ENCODE data around the gene PCNX1.

Gene PCNX1

DNA sequence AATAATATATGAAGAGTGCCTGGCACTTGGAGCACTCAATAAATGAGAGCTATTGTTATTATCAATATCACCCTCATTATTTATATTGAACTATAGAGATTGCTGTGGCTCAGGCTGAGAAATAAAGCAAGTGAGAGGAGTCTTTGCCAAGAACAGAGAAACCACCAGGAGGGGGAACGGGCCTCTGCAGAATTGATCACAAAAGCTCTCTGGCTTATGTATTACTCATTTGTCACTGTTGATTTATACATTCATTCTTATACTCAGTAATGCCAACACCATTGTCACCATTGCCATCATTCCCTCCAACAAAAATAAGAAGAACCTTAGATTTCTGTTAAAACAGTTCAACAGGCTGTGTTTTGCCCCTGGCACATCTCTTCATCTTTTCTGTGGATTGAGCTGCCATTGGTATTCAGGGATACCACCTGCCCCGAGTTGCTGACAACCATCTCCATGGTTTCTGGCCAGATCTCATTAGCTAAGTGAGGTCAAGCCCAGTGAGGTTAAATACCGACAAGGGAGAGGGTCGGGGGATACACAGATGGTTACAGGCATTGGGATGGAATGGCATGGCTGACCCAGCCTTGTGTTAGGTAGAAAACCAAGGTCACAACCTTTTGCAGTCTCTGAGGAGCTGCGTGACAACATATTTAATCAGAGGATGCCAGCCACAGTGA, 21.8 kb upstream of the PCNX1 start:
- TF ChIP-seq CTCF (IDR thresholded peaks at IDR 0.05; ENCODE audit: extremely low read depth, insufficient read depth, missing control alignments) = no peak
- no peak for DNase-seq (ENCODE audit: low spot score)
- in situ Hi-C loops (cut with MboI; ENCODE audit: low pct_unique_long_range_greater_than_20kb, low sequenced_read_pairs, unreplicated experiment) = no loop called here

- DNase-seq (ENCODE audit: low spot score) = no peak
- no peak for TF ChIP-seq CTCF (IDR thresholded peaks at IDR 0.05; ENCODE audit: extremely low read depth, insufficient read depth, missing control alignments)
- in situ Hi-C loops (cut with MboI; ENCODE audit: low pct_unique_long_range_greater_than_20kb, low sequenced_read_pairs, unreplicated experiment) = no loop called here
These were observed 20.6 kb upstream of the PCNX1 start for GRCh38 chr14:70886421-70887206.

DNA sequence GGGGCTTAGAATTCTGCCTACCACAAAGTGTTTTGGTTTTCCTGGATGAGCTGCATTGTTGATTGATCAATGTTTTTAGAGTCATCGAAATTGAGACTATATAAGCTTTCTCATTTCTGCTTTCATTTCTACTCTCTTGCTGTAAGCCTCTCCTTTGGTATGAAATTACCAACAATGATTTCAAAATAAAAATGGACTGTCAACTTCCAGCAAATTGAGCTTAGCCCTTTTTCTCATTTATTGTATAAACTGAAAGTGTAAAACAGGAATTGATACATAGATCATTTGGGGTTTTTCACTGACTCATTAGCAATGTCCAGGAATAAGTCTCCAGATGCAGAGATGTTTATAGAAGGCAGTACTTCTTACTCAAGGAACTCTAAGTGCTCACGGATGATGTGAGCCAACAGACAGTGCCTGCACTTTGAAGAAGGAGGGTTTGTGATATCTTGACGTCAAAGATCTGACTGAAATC, 20.0 kb upstream of the PCNX1 start:
- no peak for DNase-seq (ENCODE audit: low spot score)
- in situ Hi-C loops (cut with MboI; ENCODE audit: low pct_unique_long_range_greater_than_20kb, low sequenced_read_pairs, unreplicated experiment) = no loop called here
- TF ChIP-seq CTCF (IDR thresholded peaks at IDR 0.05; ENCODE audit: extremely low read depth, insufficient read depth, missing control alignments) = no peak

DNA sequence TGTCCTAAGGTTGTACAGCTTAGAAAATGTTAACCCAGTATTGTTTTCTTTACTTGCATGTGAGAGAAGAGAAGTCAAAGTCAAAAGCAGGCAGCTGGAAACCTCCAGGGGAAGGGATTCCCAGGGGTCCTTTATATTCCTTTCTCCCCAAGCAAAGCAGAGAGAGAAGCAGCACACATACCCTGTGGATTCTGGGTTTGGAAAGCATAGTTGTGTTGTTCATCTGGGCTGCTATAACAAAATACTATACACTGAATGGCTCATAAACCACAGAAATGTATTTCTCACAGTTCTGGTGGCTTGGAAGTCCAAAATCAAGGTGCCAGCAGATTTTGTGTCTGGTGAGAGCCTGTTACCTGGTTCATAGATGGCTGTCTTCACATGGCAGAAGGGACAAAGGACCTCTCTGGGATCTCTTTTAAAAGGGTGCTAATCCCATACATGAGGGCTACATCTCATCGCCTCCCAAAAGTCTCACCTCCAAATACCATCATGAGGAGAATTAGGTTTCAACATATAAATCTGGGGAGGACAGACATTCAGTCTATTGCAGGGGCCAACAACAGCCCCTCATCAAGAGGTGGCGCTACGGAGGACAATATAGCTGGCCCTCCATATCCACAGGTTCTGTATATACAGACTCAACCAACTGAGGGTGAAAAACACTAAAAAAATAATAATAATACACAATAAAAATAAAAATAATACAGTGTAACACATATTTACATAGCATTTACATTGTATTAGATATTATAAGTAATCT, 19.3 kb upstream of the PCNX1 start:
- no peak for DNase-seq (ENCODE audit: low spot score)
- in situ Hi-C loops (cut with MboI; ENCODE audit: low pct_unique_long_range_greater_than_20kb, low sequenced_read_pairs, unreplicated experiment) = no loop called here
- TF ChIP-seq CTCF (IDR thresholded peaks at IDR 0.05; ENCODE audit: extremely low read depth, insufficient read depth, missing control alignments) = no peak

- in situ Hi-C loops (cut with MboI; ENCODE audit: low pct_unique_long_range_greater_than_20kb, low sequenced_read_pairs, unreplicated experiment) = no loop called here
- no peak for DNase-seq (ENCODE audit: low spot score)
- no peak for TF ChIP-seq CTCF (IDR thresholded peaks at IDR 0.05; ENCODE audit: extremely low read depth, insufficient read depth, missing control alignments)
These were observed 18.5 kb upstream of the PCNX1 start for GRCh38 chr14:70888681-70889175.

DNA sequence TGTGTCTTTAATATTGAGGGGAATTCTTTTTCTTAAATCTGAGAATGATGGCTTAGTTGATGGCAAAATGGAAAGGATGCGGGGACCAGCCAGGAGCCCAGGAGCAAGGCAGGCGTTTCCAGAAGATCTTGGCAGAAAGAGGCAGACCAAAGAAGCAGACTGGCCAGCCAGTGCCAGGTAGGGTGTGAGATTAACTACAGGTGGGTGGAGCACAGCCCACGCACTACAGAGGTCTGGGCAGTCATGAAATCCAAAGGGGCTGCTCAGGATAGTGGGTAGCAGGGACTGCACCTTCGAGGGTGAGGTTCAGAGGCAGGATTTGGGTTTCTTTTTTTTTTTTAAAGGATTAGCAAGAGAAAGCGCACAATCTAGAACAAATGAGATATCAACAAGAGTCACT, 17.7 kb upstream of the PCNX1 start:
- in situ Hi-C loops (cut with MboI; ENCODE audit: low pct_unique_long_range_greater_than_20kb, low sequenced_read_pairs, unreplicated experiment) = no loop called here
- DNase-seq (ENCODE audit: low spot score) = no peak
- TF ChIP-seq CTCF (IDR thresholded peaks at IDR 0.05; ENCODE audit: extremely low read depth, insufficient read depth, missing control alignments) = no peak

All from GM13977 (cell line).